ENCODE data around the gene EML2. TPM values are rescaled to one million over a fixed set of nuclear protein-coding genes. Genes with fewer than 3 reads are reported as not detected.

Gene EML2
- total RNA-seq, 1 experiment from 2014 or later, result 32.7 TPM

- Histone ChIP-seq H3K36me3 (ENCODE audit: control insufficient read depth, insufficient read depth, low read length) (no peaks in the 10 kb centered on the region), H3K27me3 (ENCODE audit: control insufficient read depth, insufficient read depth, low read length) (no peaks in the 10 kb centered on the region), H3K4me1 (ENCODE audit: control insufficient read depth, insufficient read depth, low read length) (no peaks in the 10 kb centered on the region), H3K9me3 (ENCODE audit: control insufficient read depth, insufficient read depth, low read depth, low read length) (no peaks in the 10 kb centered on the region), H3K27ac (ENCODE audit: low read length) (no peak overlapping the region), H3K4me3 (ENCODE audit: low read depth in 2 of 2, low read length in 2 of 2) (no peak overlapping the region)
- in situ Hi-C loops (cut with HindIII; ENCODE audit: low pct_unique_long_range_greater_than_20kb, low sequenced_read_pairs), result no loop called here
- peak; percentile 89 for ATAC-seq
- ChIA-PET CTCF (interaction anchor here (0.9 kb wide), 1 partner anchor 51 kb away, joined by 3 read pairs; no protein-coding TSS in a partner anchor), POLR2A (no interaction called here)
- BruUV-seq (replicated peaks), result no TSS peak
- intact Hi-C loops (cut with micrococcal nuclease; ENCODE audit: unreplicated experiment), result no loop called here
- DNase-seq (ENCODE audit: low read depth, low spot score), result no peak
- TF ChIP-seq POLR2AphosphoS5 (IDR thresholded peaks at IDR 0.05; ENCODE audit: low read depth, low read length) (no peak), TCF7L2 (IDR thresholded peaks at IDR 0.05; ENCODE audit: low read depth, low read length) (no peak), SIN3A (IDR thresholded peaks at IDR 0.05; ENCODE audit: borderline replicate concordance, insufficient read depth, low read depth, low read length) (no peak), REST (IDR thresholded peaks at IDR 0.05; ENCODE audit: insufficient read depth in 1 of 2, low read depth in 2 of 2, low read length in 1 of 2) (no peak), CTCF (IDR thresholded peaks at IDR 0.05) (no peak; the same call in 1 of the 2 replicates)
Observed at GRCh38 chr19:45591004-45591637, 48.1 kb downstream of the EML2 start.

GRCh38 chr19:45590300-45591003 lies 48.7 kb downstream of the EML2 start:
- CTCF ChIA-PET, result interaction anchor here (0.9 kb wide), 1 partner anchor 52 kb away, joined by 3 read pairs; no protein-coding TSS in a partner anchor
- intact Hi-C loops (cut with micrococcal nuclease; ENCODE audit: unreplicated experiment), result no loop called here
- H3K27me3 ChIP-seq (ENCODE audit: control insufficient read depth, insufficient read depth, low read length), result no peaks in the 10 kb centered on the region
- TF ChIP-seq TCF7L2 (IDR thresholded peaks at IDR 0.05; ENCODE audit: low read depth, low read length), result no peak
- TF ChIP-seq REST (IDR thresholded peaks at IDR 0.05; ENCODE audit: insufficient read depth in 1 of 2, low read depth in 2 of 2, low read length in 1 of 2), result no peak
- no peak for TF ChIP-seq CTCF (IDR thresholded peaks at IDR 0.05)
- no peak for TF ChIP-seq POLR2AphosphoS5 (IDR thresholded peaks at IDR 0.05; ENCODE audit: low read depth, low read length)
- TF ChIP-seq SIN3A (IDR thresholded peaks at IDR 0.05; ENCODE audit: borderline replicate concordance, insufficient read depth, low read depth, low read length), result no peak
- H3K9me3 ChIP-seq (ENCODE audit: control insufficient read depth, insufficient read depth, low read depth, low read length), result no peaks in the 10 kb centered on the region
- H3K36me3 ChIP-seq (ENCODE audit: control insufficient read depth, insufficient read depth, low read length), result no peaks in the 10 kb centered on the region
- H3K4me3 ChIP-seq (ENCODE audit: low read depth in 2 of 2, low read length in 2 of 2), result no peak overlapping the region
- peaks cover 1% of the 10 kb centered on the region for H3K4me1 ChIP-seq (ENCODE audit: control insufficient read depth, insufficient read depth, low read length)
- no TSS peak for BruUV-seq (replicated peaks)
- DNase-seq (ENCODE audit: low read depth, low spot score), result no peak
- no peak overlapping the region for H3K27ac ChIP-seq (ENCODE audit: low read length)
- ATAC-seq, result no peak
- POLR2A ChIA-PET, result no interaction called here
- in situ Hi-C loops (cut with HindIII; ENCODE audit: low pct_unique_long_range_greater_than_20kb, low sequenced_read_pairs), result no loop called here

All from Panc1 (cell line).